Fibroblast of the aortic adventitia (primary cell): ENCODE data around the gene TMEM163. TPM values are rescaled to one million over a fixed set of nuclear protein-coding genes. Genes with fewer than 3 reads are reported as not detected.

Source experiments
- DNase-seq: peaks from one replicate; pipeline ENCODE4 v3.0.0-alpha.2; 2010; ENCODE audit warnings: low read depth
- H3K4me3 ChIP-seq: 2 replicates; pipeline ENCODE4 v1.5.1; 2011; ENCODE audit warnings: low read depth, mild to moderate bottlenecking, control low read depth, low read length, moderate library complexity
- total RNA-seq: library from RNA; depleted of rRNA; stranded (reverse); fragments of >200 nt; gene quantifications from 2 replicates; pipeline ENCODE4 v1.2.3, GENCODE V29; 2012; ENCODE audit warnings: low replicate concordance
- TF ChIP-seq, protein P1 (sequence below): IDR thresholded peaks from 2 replicates; pipeline ENCODE4 v1.5.1; 2011; ENCODE audit warnings: mild to moderate bottlenecking, low read length, control low read depth, inconsistent platforms; ENCODE audit not compliant: insufficient read depth

Gene TMEM163
- total RNA-seq, 1 donor, result not detected

DNA sequence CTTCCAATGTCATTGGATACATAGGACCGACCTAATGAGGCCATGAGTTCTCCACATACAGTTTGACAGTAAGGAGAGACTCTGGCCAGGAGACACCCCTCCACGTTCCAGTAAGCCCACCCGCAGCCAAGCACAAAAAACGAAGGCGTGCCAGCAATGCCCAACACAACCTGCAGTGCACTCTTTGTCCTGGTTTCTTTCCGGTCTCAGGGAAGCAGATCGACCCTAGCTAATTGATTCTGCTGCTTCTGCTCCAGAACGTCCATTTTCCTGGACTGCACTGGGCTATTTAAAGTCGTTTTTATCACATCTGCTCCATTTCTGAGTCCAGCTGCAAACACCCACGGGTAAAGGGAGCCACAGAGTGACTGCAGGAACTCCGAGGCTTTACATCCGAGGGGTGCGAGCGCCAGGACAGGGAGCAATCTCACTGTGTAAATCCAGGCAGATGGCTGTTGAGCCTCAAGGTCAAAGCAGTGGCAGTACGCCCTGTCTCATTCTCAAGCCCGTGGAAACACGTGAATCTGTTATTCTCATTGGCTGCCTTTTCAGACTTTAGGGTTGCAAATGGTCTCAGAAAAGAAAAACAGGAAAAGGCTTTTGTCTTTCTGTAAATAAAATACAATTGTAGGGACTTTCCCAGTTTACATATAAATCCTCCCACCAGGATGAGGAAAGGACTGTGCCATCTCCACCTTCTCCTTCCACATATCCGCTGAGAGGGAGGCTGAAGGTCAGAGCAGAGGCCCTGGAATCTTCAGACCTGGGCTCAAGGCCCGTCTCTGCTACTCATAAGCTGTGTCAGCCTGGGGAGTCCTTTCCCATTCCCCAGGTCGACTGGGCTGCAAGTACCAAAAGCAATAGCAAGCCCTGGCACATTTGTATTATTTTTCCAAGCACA is 40.7 kb downstream of the TMEM163 start:
- TF ChIP-seq, protein P1, sequence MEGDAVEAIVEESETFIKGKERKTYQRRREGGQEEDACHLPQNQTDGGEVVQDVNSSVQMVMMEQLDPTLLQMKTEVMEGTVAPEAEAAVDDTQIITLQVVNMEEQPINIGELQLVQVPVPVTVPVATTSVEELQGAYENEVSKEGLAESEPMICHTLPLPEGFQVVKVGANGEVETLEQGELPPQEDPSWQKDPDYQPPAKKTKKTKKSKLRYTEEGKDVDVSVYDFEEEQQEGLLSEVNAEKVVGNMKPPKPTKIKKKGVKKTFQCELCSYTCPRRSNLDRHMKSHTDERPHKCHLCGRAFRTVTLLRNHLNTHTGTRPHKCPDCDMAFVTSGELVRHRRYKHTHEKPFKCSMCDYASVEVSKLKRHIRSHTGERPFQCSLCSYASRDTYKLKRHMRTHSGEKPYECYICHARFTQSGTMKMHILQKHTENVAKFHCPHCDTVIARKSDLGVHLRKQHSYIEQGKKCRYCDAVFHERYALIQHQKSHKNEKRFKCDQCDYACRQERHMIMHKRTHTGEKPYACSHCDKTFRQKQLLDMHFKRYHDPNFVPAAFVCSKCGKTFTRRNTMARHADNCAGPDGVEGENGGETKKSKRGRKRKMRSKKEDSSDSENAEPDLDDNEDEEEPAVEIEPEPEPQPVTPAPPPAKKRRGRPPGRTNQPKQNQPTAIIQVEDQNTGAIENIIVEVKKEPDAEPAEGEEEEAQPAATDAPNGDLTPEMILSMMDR, result no peak
- H3K4me3 ChIP-seq, result no peak overlapping the region
- DNase-seq, result no peak

DNA sequence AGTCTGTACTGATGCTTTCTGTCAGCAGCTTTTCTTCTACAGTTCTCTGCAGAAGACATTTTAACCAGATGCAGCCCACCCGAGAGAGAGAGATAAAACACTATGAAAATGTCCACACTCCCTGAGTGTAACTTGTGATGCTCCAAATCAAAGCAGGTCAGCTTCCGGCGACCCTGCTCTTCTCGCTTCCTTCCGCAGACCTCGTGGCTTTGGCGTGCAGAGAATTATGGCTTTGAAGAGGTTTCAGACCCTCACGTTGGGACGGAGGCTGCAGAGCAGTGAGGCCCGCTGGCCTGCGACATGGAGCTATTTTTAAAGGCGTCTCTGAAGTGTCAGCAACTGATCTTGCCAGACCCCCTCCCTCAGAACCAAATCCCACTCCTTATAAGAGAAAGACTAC is 41.8 kb downstream of the TMEM163 start:
- TF ChIP-seq, protein P1, result no peak
- no peak overlapping the region for H3K4me3 ChIP-seq
- no peak for DNase-seq

DNA sequence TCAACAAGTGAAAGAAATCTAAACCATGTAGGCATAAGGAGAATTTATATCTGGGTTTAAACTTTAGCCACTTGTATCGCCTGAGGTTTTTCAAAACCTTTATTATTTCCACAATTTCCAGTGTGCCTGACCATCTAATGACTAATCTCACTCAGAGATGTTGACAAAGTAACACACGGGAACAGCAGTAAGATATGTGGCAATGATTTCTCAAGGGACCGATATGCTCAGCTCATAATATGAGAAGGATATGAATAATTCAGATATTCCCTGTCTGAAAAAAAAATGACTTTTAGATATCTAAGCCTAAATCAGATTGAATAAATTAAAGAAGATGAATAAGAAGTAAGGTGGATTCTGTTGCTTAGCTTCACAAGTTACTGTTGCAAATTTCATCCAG is 43.5 kb downstream of the TMEM163 start:
- TF ChIP-seq, protein P1, result no peak
- no peak for DNase-seq

DNA sequence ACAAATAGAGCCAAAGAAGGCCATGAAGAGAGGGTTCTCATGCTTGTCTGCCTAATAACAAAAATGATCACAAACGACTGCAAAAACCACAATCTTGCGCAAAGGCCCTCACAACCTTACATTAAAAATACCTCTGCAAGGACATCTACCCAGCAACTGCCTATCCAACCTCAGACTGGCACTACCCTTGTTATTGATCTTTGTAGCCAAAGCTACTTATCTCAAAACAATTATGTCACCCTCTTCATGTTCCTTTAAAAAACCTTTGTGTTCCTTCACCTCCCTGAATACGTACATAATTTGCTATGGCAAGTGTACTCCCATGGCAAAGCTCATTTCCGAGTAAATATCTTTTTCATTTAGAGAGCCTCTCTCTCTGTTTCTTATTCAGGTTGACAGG is 44.1 kb downstream of the TMEM163 start:
- H3K4me3 ChIP-seq, result no peak overlapping the region
- no peak for DNase-seq
- TF ChIP-seq, protein P1, result no peak

More for the DNA sequence above, 43.5 kb downstream of the TMEM163 start:
- no peak overlapping the region for H3K4me3 ChIP-seq

DNA sequence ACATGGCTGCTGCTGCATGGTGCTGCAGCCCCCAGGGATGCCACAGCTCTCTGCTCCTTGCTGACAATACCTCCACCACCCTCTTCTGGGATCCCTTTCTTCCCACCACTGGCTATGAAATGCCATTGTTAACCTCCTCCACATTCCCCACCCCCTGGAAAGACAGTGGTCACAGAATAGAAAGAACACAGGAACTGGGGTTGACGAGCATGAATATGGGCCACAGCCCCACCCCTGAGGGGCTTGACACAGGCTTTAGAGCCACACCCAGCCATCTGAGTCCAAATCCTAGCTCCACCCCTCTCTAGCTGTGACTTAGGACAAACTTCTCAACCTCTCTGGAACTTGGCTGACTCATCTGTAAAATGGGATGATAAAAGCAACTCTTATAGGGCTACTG is 47.3 kb downstream of the TMEM163 start:
- TF ChIP-seq, protein P1, result no peak
- H3K4me3 ChIP-seq, result no peak overlapping the region
- no peak for DNase-seq

DNA sequence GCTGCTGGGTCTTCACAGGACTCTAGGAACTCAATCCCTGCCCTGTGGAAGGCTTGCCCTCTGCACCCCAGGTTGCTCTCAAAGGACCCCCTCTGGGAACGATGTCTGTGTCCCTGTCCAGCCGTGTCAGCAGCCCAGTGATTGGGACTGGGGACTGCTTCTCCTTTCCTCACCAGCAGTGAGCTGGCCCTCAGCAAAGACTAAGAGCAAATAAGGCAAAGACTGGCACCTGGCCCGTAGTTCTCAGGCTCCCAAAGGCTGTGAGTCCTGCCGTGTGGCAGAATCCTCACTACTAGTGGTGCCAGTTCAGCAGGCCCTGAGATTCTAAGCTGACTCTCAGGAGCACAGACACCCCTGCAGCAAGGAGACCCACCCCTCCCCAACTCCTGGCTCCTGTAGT is 47.8 kb downstream of the TMEM163 start:
- no peak for DNase-seq
- TF ChIP-seq, protein P1, result no peak
- no peak overlapping the region for H3K4me3 ChIP-seq
